Stimulated activated CD8-positive, alpha-beta memory T cell treated with anti-CD3 and anti-CD28 coated beads, Interleukin-15, amount 100 ng/mL, for 4 hours (primary cell): ENCODE results near the gene GALNT9.

Source experiments
- DNase-seq, 2 donors: peaks; one replicate each; pipeline ENCODE4 v3.0.0-alpha.2; 2020; ENCODE audit warnings: low read depth in 2 of 2

GALNT9 gene

GRCh38 chr12:132214891-132215290, 114.5 kb downstream of the GALNT9 start:
- no peak for DNase-seq

DNA sequence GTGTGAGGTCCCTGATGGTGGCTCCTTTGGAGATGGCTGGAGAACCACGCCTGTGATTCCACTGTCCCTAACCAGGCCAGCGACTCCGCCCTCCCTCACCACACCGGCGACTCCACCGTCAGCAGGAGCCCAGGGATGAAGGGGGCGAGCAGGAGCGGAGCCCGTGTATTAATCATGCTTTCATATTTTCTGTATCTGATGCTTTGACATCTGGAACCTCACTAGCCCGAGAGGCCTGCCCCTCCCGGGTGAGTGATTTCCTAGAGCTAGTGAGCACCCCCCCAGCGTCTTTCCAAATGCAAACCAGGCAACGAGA, 115.3 kb downstream of the GALNT9 start:
- DNase-seq, result no peak

- no peak for DNase-seq
Measured at GRCh38 chr12:132213359-132214160, 115.8 kb downstream of the GALNT9 start.

DNA sequence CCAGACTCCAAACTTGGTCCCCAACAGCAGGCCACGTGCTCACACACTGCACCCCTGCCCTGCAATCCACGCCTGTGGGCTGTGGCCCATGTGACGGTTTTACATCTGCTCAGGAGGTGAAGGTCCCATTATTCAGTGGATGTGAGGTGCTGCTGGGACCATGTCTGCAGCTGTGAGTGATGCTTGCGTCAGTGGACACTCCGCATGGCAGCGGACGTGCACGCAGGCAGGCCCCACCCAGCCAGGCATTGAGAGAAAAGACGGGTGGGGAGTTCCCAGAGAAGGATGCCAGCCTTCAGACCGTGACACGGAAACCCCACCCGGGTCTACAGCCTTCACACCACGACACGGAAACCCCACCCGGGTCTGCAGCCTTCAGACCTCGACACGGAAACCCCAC, 117.6 kb downstream of the GALNT9 start:
- DNase-seq, result no peak

DNA sequence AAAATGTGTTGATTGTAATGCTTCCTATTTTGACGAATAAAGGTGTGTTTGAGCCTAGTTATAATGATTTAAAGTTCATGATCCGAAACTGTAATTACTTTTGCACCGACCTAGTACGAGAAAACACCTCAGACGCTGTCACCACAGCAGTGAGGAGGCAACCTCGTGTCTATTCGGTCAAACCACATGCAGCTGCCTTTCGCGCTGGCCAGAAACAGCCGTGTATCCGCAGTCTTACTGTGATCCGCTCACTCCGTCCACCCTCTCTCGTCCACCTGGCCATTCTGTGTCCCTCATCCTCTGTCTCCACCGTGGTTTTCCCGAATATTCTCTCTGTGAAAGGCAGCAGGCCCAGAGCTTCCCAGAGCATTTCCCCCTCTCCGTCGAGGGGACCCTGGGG, 118.1 kb downstream of the GALNT9 start:
- DNase-seq, result no peak

DNA sequence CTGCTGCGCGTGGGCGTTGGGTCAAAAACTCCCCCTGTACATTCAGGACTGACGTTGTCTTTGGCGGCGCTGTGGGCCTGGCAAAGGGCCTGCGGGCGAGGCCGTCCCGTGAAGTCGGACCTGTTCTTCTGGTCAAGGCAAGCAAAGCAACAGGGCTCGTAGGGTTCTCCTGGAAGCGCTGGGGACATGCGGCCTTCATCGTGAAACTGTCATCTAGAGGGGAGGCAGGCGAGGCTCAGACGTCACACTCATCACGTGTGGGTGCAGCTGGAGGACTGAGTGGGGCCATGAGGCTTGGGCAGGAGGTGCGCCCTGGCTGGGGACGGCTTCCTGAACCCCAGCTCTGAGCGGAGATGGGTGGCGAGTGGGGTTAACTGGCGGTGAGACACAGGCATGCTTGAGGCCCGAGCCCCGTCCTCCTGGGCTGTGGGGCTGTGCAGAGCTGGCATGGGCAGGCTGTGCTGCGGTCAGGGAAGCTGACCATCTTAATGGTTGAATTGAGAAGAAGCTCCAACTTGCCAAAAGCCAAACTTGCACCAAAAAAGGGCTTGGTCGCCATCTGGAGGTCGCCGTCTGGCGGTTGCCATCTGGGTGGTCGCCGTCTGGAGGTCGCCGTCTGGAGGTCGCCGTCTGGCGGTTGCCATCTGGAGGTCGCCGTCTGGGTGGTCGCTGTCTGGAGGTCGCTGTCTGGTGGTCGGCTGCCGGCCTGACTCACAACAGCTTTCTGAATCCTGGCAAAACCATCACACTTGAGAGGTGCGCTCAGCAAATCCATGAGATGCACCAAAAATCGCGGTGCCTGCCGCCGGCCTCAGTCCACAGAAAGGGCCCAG, 119.0 kb downstream of the GALNT9 start:
- DNase-seq, result no peak

GRCh38 chr12:132209619-132210222, 119.7 kb downstream of the GALNT9 start:
- DNase-seq, result no peak

DNA sequence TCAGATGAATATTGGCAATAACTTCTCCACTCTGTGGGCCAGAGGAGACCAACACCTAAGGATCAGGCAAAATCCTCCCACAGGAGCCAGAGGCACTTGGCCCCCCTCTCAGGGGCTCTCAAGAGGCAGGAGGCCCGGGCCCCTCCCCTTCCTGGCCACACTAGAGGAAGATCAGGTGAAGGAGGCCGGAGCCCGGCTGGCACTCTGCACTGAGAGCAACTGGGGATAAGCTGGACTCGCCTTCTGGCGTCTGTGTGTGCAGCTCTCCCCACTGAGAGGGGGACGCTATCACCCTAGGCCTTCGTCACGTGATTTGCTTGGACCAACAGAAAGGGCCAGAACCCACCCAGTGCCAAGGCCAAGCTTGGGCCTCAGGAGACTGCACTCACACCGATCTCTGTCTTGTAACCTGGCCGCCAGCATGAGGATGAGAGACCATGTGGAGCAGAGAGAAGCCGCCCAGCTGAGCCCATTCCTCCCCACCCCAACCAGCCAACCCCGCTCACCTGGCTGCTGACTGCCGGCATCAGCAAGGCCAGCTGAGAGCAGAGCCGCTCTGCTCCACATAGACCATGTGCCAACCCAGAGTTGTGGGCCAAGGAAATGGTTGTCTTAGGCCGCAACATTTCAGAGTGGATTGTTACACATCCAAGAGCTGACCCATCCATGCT, 121.1 kb downstream of the GALNT9 start:
- no peak for DNase-seq

DNA sequence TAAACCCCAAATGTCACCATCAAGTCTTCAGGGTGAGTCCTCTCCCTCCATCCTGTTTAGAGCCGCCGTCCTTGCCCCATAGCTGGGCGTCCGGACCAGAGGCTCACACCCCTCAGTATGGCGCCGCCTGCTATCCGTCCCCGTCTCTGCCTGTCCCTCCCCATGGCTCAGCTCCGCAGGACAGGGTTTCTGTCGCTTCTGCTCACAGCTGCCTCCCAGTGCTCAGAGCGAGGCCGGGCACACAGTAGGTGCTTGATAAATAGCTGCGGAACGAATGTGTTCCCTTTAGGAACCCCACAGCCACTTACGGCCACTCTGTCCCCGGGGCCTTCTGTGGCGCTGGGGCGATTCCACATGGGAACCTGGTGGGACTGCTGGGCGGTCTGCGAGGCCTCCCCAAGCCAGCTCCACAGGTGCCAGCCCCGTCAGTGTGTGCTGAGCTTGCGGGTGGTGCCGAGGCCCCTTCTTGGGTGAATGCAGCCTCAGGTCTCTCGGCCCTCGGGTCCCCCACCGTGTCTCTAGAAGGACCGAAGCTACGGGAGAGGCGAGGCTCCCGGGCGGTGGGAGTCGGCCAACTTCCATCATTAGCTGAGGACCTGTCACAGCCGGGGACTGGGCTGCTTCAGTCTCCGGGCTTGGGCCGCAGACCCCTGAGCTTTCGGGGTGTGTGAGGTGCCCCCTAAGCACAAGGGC, 122.2 kb downstream of the GALNT9 start:
- no peak for DNase-seq

DNA sequence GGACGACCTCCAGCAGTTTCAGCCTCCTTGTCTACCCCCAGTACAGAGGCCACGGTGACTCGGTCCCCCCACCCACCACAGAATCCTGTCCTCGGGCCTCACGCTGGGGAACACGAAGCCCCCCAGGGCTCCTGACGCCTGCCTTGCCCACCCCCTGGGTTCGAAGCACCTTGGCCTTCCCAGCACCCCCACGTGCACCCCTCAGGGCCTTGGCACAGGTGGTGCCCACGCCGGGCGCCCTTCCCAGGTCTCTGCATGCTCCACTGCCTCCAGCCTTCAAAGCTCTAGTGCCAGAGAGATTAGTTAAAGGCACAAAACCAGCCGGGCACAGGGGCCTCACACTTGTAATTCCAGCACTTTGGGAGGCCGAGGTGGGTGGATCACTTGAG, 123.3 kb downstream of the GALNT9 start:
- no peak for DNase-seq

GRCh38 chr12:132205271-132206045, 123.9 kb downstream of the GALNT9 start:
- DNase-seq, result no peak

GRCh38 chr12:132204793-132205270, 124.6 kb downstream of the GALNT9 start:
- DNase-seq, result no peak

GRCh38 chr12:132204063-132204792, 125.2 kb downstream of the GALNT9 start:
- DNase-seq, result no peak

- no peak for DNase-seq
Measured at GRCh38 chr12:132202929-132203721, 126.3 kb downstream of the GALNT9 start.

GRCh38 chr12:132201391-132202120, 127.8 kb downstream of the GALNT9 start:
- DNase-seq, result no peak

- DNase-seq, result no peak
Measured at GRCh38 chr12:132200800-132201199, 128.6 kb downstream of the GALNT9 start.

- DNase-seq, result no peak
Measured at GRCh38 chr12:132199526-132200319, 129.7 kb downstream of the GALNT9 start.

GRCh38 chr12:132199101-132199500, 130.3 kb downstream of the GALNT9 start:
- DNase-seq, result no peak
